Hematopoietic multipotent progenitor cell treated with erythropoietin and hydrocortisone succinate and interleukin-3 and kit ligand, for 15 days (in vitro differentiated cells): ENCODE results near the gene MET.
"Not testable (repeated sequence)": the region's sequence is repeated elsewhere in the genome, so short reads cannot be mapped to it uniquely, and the experiment has no call there.

Experiments used
- DNase-seq: peaks from one replicate; pipeline ENCODE4 v3.0.0-alpha.2; 2015; ENCODE audit warnings: low spot score

MET gene

DNA sequence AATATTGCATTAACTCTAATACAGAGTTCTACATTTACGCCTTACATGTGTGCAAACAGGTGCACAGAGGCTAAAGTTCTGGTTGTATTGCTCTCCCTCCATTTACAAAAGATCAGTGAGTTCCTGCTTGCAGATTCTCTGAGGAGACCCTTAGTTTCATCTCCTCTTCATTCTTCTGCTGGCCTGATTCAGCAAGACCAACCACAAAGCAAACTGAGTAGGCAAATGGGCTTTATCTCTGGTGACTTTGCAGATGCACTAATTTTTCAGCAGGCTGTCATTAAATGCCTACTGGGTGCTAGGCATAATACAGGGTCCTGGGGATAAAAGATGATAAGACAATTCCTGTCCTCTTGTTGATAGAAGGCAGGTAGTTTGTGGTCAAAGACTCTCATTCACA lies 56.4 kb downstream of the MET start:
- DNase-seq: no peak

DNA sequence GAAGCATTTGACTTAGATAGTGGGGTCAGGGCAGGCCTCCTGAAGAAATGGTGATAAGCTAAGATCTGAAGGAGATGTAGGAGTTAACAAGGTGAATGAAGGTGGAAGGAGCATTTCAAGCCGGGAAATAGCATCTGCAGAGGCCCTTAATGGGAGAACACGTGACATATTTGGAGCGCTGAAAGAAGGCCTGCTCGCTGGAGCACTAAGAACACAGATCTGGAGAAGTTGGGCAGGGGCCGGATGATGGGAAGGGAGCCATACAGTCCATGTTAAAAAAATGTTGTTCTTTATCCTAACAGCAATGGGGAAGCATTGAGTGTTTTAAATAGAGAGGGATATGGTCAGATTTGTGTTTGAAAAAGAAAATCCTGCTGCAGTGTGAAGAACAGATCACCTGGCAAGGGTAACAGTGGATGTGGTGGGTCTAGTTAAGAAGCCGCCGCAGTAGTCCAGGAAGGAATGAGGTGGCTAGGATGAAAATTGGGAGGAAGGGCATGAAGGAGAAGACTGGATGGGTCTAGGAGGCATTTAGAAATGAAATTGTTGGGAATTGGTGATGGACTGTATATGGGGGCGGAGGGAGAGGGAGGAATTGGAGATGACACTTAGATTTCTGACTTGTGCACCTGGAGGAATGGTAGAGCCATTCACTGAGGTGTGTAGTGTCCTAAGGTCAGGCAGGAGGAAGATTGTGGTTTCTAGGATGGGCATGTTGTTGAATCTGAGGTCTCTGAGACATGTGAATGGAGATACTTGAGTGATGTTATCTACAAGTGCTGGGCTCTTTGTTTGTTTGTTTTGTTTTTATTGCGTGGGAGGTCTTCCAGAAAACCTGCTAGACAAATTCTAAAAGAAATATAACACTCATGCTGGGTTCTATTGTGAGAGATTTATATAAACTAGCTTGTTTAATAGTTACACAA lies 58.4 kb downstream of the MET start:
- no peak for DNase-seq

DNA sequence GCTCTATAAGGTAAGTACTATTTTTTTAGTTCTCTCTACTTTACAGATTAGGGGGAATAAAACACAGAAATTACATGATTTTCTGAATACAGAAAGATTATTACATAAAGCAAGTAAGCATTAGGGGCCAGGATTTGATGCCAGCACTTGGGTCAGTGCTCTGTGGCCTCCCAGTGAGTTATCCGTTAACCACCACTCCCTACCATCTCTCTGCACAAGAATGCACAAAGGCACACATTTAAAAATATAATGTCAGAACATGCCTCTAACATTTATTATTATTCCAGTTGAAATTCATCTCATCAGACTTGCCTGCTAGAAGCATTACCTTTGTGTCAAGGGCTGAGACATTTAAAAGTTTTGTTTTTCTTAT lies 59.0 kb downstream of the MET start:
- DNase-seq: no peak

DNA sequence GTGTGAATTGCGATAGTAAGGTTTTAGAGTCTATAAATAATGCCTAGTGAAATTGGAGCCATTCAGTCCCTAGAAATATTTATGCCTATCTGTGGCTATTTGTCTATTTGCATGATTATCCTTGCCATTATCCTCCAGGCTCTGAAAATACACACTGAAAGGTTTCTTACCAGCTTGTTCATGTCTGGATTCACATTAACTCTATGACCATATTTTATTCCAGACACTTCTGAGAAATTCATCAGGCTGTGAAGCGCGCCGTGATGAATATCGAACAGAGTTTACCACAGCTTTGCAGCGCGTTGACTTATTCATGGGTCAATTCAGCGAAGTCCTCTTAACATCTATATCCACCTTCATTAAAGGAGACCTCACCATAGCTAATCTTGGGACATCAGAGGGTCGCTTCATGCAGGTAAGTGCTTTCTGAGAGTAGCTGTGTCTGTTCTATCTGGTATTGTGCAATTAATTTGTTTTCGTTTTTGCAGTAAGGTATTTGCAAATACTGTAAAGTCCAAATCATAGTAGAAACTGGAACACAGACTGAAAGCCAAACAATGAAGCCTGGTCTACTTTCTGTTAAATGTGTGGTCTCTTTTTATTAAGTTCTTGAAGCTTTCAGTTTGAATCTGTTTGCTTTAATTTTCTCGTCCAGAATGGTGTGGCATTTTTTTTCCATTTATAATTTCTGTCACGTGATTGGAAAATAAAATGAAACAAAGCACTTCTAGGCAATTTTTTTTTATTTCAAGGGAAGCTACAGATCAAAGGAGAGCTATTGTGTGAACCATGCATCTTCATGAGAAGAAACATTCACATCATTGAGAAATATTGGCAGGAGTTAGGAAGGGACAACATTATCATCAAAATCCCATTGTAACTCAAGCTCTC lies 59.7 kb downstream of the MET start:
- no peak for DNase-seq

DNA sequence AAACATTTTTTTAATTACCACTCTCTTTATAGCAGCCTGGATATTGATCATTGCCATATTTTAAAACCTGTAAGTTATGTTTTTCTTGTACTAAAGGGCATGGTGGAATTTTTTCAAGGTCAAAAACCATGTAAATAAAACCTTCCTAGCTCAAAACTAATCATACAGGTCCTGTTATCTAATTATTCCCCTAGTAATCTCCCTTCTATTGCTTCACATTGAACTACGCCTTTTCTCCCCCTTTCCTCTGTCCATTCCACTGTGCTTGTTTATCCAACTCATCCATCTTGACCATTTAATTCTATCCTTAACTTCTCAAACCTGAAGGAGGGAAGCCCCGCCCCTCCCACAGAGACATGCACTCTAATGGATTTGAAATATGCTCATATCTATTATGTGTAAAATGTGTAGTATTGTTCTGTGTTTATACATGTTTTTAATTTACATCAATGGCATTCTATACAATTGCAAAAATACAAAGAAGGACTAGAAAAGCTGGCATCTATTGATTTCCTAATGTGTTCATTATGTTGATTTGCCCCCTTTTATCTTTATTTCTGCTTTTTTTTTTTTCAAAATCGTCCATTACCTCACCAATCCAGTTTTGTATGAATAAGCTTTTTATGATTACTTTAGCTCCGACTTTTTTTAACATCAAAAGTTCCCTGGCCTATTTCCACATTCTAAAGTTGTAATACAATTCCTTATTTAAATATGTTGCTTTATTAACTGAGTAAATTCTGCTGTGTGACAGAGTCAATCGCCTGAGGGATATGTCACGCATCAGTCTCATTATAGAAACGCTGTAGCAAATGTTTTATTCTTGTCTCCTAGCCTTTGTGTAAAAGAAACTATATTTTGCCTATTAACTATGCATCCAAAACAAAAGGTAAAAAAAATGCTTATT lies 61.0 kb downstream of the MET start:
- DNase-seq: no peak

DNA sequence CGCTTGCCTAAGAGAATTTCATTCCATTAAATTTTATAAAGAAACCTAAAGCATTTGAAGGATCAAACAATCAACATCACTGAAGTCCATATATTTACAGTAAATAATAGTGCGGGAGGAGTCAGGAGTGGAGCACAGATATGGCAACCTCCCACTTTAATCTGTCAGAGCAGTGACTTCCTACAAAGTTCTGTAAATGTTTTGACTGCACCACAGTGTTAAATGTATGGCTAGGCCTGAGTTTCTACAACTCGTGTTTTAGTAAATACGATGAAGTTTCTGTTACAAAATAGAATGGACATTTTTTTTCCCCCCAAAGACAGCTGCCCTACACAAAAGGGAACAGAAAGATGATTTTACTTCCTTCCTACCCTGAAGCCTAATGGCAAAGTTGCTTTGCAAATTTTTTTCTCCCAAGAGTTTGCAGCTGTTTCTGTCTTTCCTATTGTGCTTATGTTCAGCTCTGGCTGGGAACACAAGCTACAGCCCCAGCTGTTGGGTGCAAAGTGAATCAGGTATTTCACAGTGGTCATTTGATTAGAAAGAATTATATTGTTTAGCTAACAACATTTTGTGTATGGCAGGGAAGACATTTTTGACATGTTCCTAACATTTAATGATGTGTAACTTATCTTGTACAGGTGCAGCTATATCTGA lies 62.1 kb downstream of the MET start:
- DNase-seq: no peak

DNA sequence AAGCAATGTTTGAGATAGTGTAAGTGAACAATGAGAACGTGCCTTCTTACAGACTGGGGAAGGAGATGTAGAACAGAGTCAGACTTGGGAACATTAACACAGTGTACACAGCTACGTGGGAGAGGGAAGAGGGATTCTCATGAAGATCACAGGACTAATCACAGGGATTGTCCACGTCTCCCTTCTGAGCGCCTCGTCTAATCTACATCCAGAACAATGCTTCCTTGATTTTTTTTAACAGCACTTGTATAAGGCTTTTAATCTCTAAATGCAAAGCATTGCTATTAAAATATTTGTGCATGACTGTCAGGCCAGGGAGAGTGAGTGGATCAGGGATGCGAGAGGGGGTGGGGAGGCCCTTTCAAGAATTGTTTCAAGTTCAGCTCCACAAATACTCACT lies 62.7 kb downstream of the MET start:
- DNase-seq: no peak

DNA sequence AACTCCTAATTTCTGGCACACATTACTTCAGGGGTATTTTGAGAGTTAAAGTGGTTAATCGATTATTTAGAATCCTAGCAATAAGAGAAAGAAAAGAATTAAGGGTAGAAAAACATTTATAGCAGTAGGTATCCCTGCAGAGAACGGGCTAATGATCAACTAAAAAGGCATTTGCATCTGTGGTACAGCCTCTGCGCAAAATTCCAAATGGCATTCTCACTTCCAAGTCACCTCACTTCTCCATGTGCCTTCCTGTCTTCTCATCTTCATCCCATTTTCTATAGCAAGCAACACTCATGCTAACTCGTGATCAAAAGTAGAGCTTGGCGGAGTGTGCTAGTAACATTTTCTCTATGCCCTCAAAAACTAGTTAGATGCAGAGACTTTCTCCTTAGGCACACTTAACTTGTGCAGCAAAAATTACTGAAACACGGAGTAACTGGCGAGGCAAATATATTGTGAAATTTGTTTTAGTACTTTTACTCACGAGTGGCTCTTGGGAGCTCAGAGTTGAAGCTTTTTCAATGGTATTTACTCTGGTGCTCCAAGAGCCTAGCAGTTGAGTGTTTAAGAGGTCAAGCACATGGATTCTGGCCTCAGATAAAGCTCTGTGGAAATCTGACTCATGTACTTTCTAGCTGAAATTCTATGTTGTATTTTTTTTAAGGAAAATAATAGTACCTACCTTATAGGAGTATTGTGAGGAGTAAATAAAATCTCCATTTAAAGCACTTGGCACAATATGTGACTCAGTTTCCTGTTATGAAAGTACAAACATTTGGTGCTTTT lies 65.1 kb downstream of the MET start:
- DNase-seq: no peak

DNA sequence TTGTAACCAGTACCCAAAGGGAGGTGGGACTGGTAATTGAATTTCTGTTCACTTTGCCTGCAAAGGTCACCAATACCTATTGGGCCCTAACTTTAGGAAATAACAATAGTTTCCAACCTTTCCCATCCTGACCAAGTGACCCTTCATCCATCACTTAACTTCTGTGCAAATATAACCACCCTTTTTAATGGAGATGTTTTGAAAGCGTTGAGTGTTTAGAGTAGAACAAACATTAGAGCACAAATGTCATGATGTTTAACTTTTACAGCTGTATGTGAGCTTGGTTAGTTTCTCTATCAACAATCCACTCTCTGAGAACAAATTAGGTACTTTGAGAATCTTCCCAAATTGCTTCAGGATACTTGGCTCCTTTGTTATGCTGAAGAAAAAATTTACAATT lies 66.4 kb downstream of the MET start:
- no peak for DNase-seq

DNA sequence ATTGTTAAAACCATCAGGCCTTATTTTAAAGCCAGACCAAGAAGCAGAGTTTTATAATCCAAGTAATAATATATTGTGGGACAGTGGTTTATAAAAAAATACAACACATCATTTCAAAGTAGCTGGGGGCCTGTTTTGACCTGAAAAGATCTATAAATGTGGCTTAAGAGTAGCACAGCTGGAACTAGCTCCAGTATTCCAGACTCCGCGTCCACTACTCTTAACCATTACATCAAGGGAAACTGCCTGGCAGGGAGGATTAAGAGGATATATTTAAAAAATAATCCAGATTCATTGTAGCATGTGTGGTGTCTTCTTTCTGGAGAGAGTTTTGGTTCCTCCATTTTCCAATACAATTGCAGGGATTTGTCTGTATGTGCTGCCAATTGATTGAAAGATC lies 67.3 kb downstream of the MET start:
- DNase-seq: no peak

DNA sequence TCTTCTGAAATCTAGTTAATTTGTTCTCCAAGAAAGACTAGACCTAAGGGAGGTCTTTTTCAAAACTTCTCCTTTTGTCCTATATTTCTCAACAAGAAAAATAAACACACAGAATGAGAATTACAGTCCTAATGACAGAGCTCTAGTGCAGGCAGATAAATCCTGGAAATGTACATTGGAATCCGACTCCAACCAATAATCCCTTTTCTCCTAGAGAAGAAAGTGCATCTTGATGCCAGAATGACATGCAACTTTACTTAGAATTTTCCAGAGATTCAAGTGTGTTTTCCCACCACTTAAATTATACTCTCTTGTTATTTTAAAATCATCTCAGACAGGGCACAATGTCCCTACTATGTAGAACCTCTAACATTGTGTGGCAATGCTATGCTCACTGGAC lies 68.2 kb downstream of the MET start:
- no peak for DNase-seq

DNA sequence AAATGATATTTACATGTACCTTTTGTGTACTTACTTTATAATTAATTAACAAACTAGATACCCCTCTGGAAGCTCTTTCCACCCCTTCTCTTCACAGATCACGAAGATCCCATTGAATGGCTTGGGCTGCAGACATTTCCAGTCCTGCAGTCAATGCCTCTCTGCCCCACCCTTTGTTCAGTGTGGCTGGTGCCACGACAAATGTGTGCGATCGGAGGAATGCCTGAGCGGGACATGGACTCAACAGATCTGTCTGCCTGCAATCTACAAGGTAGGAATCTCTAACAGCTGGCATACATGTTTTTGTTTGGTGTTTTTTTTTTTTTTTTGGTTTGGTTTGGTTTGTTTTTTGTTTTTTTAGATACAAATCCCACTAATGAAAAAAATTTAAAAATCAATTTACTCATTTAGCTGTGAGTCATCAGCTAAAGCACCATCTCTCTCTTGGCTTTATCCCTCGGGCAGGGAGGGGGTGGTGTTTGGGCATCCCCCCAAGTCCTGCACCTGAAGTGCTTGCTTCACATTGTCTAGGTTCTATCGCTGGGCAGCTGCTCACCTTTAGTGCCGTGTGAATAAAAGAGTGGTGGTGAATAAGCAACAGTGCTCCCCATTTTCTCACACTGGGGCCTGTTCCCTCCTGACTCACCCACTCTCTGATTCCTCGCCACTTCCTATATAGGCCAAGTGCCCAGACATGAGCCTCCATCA lies 68.9 kb downstream of the MET start:
- no peak for DNase-seq

DNA sequence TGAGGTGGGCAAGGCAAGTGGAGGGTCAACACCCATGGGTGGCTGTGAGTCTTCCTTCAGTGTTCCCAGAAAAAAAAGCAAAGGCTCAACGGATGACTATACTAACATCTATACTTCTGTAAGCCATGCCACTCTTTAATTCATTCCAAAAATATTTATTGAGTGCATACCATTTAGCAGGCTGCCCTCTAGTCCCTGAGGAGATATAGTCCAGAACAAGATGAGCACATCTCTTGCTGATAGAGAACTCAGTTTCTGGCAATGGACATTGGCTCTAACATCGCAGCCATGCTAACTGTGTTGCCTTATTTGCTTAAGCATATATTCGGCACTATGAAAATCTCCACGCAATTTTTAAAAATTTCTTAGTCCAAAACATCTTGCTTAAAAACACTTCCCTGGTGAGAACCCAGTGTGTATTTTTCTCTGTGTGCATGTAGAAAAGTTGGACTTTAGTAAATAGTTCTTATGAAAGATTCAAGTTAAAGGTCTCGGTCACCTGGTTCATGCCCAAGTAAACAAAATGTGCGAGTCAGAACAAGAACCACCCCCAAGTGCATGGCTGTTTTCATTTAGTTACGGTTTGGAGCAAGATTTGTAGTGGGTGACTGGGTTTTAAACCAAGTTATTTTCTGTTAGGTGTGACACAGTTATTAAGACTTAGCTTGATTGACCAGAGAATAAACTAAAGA lies 69.8 kb downstream of the MET start:
- no peak for DNase-seq

DNA sequence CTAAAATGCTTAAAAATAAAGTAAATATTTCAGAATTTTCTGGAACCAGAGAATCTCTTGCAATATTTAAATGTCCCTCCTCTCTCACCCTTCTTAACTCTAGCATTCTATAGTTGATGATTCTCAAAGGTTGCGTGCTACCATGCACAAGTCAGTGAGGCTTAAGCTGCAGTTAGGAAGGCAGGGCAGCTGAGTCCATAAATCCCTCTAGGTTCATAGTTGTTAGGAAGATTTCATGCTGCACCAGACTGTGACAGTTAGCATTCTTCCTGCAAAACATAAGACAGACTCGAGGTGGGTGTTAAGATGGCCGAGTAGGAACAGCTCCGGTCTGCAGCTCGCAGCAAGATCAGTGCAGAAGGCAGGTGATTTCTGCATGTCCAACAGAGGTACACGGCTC lies 70.6 kb downstream of the MET start:
- DNase-seq: no peak

DNA sequence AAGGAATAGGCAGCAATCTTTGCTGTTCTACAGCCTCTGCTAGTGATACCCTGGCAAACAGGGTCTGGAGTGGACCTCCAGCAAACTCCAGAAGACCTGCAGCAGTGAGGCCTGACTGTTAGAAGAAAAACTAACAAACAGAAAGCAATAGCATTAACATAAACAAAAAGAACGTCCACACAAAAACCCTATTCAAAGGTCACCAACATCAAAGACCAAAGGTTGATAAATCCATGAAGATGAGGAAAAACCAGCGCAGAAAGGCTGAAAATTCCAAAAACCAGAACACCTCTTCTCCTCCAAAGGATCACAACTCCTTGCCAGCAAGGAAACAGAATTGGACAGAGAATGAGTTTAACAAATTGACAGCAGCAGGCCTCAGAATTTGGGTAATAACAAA lies 71.8 kb downstream of the MET start:
- DNase-seq: not testable (repeated sequence)

DNA sequence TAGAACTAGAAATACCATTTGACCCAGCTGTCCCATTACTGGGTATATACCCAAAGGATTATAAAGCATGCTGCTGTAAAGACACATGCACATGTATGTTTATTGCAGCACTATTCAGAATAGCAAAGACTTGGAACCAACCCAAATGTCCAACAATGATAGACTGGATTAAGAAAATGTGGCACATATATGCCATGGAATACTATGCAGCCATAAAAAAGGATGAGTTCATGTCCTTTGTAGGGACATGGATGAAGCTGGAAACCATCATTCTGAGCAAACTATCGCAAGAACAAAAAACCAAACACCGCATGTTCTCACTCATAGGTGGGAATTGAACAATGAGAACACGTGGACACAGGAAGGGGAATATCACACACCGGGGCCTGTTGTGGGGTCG lies 74.4 kb downstream of the MET start:
- not testable (repeated sequence) for DNase-seq

DNA sequence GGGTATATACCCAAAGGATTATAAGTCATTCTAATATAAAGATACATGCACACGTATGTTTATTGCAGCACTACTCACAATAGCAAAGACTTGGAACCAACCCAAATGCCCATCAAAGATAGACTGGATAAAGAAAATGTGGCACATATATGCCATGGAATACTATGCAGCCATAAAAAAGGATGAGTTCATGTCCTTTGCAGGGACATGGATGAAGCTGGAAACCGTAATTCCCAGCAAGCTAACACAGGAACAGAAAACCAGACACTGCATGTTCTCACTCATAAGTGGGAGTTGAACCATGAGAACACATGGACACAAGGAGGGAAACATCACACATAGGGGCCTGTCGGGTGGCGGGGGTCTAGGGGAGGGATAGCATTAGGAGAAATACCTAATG lies 79.1 kb downstream of the MET start:
- not testable (repeated sequence) for DNase-seq

DNA sequence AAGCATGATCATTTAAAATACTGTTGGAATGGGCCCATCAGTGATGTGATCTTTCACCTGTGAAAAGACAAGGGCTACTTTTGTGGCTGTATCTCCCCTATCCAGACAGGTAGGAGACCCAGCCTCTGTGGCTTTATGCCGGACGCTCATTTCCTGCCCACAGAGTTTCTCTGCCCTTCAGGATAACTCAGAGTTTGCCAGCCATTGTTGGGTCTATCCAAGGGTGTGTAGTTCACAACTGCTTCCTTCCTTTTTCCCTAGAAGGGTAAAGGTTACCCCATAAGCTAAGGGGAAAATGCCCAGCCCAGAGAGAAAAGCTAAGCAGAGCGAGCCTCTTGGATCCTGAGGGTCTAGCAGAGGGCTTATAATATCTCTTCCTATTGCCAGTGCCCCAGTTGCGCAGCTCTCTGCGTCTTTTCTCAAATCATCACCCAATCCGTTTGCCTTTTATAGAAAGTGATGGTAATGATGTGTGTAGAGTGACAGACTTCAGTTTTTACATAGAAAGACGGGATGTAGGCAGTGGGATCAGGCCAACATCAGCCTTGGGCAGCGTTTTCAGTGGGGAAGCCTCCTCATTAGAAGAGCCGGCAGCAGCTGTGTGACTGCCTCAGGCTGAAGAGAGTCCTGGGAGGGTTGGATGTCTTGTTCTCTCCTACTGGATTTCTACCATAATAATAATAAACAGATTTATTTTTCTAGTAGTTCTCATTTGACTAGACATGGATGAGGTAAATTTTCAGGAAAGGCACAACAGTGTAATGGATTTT lies 80.5 kb downstream of the MET start:
- DNase-seq: no peak

DNA sequence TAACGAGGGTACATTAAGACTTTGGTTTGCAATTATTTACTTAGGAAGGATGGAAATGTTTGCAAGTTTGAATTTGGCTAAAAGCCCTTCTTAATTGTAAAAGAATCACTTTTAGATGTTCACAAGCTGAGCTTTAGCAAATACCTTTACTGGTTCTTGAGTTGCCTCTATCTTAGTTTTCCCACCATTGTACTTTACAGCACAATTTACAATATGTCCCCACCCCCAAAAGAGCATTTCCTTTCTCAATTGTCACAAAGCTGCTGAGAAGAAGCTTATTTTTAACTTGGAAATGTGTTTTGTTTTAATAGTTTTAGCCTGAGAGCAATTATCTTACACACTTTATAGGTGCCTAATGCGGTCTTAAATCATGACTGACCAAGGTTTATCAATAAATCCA lies 81.1 kb downstream of the MET start:
- DNase-seq: no peak
